SK-N-SH (cell line): ENCODE results near the gene LSG1.

Experiments used
- CHD2 ChIP-seq: fragments of 150-350 bp; IDR thresholded peaks from 2 replicates; pipeline ENCODE4 v1.6.1; 2018; ENCODE audit warnings: low read length; ENCODE audit not compliant: partially characterized antibody
- ELF1 ChIP-seq: IDR thresholded peaks from 2 replicates; pipeline ENCODE4 v1.4.0; 2012
- EP300 ChIP-seq, 2 experiments: IDR thresholded peaks; 2 replicates each; pipeline versions ENCODE4 v1.4.0 to v1.6.1; 2012; ENCODE audit warnings: borderline replicate concordance in 1 of 2, low read depth in 1 of 2, low read length in 1 of 2
- JUND ChIP-seq: IDR thresholded peaks from 2 replicates; pipeline ENCODE4 v1.4.0; 2012
- SMC3 ChIP-seq: IDR thresholded peaks from 2 replicates; pipeline ENCODE4 v1.6.1; 2012; ENCODE audit warnings: low read depth, low read length, improper control_type of control experiment
- TAF1 ChIP-seq: IDR thresholded peaks from 2 replicates; pipeline ENCODE4 v1.6.1; 2012; ENCODE audit warnings: low read depth, mild to moderate bottlenecking, low read length, moderate library complexity, borderline replicate concordance
- TEAD4 ChIP-seq: IDR thresholded peaks from 2 replicates; pipeline ENCODE4 v1.4.0; 2012; ENCODE audit warnings: mild to moderate bottlenecking, borderline replicate concordance; ENCODE audit not compliant: insufficient read depth
- TF ChIP-seq, protein P1 (sequence below): fragments of 200-600 bp; sonication (generic); IDR thresholded peaks from 2 replicates; pipeline ENCODE4 v1.6.1; 2017; ENCODE audit warnings: antibody characterized with exemption, mild to moderate bottlenecking, moderate library complexity
- TF ChIP-seq, protein P2 (sequence below): IDR thresholded peaks from 2 replicates; pipeline ENCODE4 v1.6.1; 2012; ENCODE audit warnings: mild to moderate bottlenecking, low read depth, low read length, moderate library complexity
- TF ChIP-seq, protein P3 (sequence below): IDR thresholded peaks from 2 replicates; pipeline ENCODE4 v1.4.0; 2012; ENCODE audit warnings: low read depth, borderline replicate concordance

DNA sequence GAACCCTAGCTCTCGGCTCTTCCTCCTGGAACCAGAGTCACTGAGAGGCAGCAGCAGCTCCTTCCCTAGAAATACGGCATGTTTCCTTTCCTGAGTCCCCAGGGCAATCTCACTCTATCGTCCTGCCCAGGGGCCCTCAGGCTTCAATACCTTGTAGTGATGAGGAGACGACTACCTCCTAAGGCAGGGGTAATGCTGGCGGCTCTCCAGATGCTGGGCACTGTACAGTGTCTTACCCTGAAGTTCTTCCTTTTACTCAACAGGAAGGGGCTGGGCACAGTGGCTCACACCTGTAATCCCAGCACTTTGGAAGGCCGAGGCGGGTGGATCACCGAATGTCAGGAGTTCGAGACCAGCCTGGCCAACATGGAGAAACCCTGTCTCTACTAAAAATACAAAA, 52.2 kb downstream of the LSG1 start:
- TF ChIP-seq, protein P1, sequence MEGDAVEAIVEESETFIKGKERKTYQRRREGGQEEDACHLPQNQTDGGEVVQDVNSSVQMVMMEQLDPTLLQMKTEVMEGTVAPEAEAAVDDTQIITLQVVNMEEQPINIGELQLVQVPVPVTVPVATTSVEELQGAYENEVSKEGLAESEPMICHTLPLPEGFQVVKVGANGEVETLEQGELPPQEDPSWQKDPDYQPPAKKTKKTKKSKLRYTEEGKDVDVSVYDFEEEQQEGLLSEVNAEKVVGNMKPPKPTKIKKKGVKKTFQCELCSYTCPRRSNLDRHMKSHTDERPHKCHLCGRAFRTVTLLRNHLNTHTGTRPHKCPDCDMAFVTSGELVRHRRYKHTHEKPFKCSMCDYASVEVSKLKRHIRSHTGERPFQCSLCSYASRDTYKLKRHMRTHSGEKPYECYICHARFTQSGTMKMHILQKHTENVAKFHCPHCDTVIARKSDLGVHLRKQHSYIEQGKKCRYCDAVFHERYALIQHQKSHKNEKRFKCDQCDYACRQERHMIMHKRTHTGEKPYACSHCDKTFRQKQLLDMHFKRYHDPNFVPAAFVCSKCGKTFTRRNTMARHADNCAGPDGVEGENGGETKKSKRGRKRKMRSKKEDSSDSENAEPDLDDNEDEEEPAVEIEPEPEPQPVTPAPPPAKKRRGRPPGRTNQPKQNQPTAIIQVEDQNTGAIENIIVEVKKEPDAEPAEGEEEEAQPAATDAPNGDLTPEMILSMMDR = no peak
- TF ChIP-seq, protein P2, sequence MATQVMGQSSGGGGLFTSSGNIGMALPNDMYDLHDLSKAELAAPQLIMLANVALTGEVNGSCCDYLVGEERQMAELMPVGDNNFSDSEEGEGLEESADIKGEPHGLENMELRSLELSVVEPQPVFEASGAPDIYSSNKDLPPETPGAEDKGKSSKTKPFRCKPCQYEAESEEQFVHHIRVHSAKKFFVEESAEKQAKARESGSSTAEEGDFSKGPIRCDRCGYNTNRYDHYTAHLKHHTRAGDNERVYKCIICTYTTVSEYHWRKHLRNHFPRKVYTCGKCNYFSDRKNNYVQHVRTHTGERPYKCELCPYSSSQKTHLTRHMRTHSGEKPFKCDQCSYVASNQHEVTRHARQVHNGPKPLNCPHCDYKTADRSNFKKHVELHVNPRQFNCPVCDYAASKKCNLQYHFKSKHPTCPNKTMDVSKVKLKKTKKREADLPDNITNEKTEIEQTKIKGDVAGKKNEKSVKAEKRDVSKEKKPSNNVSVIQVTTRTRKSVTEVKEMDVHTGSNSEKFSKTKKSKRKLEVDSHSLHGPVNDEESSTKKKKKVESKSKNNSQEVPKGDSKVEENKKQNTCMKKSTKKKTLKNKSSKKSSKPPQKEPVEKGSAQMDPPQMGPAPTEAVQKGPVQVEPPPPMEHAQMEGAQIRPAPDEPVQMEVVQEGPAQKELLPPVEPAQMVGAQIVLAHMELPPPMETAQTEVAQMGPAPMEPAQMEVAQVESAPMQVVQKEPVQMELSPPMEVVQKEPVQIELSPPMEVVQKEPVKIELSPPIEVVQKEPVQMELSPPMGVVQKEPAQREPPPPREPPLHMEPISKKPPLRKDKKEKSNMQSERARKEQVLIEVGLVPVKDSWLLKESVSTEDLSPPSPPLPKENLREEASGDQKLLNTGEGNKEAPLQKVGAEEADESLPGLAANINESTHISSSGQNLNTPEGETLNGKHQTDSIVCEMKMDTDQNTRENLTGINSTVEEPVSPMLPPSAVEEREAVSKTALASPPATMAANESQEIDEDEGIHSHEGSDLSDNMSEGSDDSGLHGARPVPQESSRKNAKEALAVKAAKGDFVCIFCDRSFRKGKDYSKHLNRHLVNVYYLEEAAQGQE = no peak
- TF ChIP-seq, protein P3, sequence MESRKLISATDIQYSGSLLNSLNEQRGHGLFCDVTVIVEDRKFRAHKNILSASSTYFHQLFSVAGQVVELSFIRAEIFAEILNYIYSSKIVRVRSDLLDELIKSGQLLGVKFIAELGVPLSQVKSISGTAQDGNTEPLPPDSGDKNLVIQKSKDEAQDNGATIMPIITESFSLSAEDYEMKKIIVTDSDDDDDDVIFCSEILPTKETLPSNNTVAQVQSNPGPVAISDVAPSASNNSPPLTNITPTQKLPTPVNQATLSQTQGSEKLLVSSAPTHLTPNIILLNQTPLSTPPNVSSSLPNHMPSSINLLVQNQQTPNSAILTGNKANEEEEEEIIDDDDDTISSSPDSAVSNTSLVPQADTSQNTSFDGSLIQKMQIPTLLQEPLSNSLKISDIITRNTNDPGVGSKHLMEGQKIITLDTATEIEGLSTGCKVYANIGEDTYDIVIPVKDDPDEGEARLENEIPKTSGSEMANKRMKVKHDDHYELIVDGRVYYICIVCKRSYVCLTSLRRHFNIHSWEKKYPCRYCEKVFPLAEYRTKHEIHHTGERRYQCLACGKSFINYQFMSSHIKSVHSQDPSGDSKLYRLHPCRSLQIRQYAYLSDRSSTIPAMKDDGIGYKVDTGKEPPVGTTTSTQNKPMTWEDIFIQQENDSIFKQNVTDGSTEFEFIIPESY = no peak
- TF ChIP-seq CHD2 = no peak
- no peak for TF ChIP-seq SMC3
- TF ChIP-seq TAF1 = no peak
- no peak for TF ChIP-seq TEAD4
- TF ChIP-seq EP300 (IDR thresholded peaks at IDR 0.05; ENCODE audit: borderline replicate concordance in 1 of 2, low read depth in 1 of 2, low read length in 1 of 2) = no peak
- TF ChIP-seq ELF1 = no peak
- TF ChIP-seq JUND = no peak
